Subcutaneous adipose tissue (tissue), 4 donors: ENCODE results near the gene OXSR1. TPM values are rescaled to one million over a fixed set of nuclear protein-coding genes. Genes with fewer than 3 reads are reported as not detected.

Source experiments
- total RNA-seq, 4 donors: library from RNA; depleted of rRNA; stranded (reverse); fragments of >200 nt; gene quantifications; one replicate each; pipeline ENCODE4 v1.1.0, GENCODE V29; 2016
- TF ChIP-seq, protein P1 (sequence below): fragments of 450-650 bp; IDR thresholded peaks from one replicate; pipeline ENCODE4 v1.5.1; 2016; ENCODE audit warnings: low read depth, mild to moderate bottlenecking, control low read depth, antibody characterized with exemption, moderate library complexity

OXSR1 gene
- total RNA-seq, 4 donors from 2014 or later = 30.0 to 49.6 (median 33.0) TPM

DNA sequence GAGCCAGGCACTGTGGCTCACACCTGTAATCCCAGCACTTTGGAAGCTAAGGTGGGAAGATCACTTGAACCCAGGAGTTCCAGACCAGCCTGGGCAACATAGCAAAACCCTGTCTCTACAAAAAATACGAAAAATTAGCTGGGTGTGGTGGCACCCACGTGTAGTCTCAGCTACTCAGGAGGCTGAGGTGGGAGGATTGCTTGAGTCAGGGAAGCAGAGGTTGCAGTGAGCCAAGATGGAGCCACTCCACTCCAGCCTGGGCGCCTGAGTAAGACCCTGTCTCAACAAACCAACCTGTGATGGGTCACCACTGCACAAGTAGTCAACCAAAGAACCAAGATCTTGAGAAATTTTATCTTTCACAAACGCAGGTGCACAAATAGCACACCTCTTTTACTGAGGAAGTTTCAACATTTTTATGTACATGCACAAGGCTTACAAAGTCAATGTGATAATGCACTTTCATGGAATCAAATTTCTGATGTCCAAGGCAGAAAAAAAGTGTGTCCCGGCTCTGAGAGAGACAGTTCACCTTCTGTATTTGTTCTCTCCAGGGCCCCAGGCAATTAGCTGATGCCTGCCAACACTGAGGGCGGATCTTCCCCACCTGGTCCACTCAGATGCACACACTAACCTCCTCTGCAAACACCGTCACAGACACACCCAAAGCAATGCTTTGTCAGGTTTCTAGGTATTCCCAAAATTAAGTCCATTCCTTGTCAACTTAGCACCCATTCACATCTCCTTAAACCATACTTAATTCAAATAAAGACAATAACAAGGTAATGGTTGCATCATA, 40.8 kb upstream of the OXSR1 start:
- TF ChIP-seq, protein P1, sequence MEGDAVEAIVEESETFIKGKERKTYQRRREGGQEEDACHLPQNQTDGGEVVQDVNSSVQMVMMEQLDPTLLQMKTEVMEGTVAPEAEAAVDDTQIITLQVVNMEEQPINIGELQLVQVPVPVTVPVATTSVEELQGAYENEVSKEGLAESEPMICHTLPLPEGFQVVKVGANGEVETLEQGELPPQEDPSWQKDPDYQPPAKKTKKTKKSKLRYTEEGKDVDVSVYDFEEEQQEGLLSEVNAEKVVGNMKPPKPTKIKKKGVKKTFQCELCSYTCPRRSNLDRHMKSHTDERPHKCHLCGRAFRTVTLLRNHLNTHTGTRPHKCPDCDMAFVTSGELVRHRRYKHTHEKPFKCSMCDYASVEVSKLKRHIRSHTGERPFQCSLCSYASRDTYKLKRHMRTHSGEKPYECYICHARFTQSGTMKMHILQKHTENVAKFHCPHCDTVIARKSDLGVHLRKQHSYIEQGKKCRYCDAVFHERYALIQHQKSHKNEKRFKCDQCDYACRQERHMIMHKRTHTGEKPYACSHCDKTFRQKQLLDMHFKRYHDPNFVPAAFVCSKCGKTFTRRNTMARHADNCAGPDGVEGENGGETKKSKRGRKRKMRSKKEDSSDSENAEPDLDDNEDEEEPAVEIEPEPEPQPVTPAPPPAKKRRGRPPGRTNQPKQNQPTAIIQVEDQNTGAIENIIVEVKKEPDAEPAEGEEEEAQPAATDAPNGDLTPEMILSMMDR = no peak

DNA sequence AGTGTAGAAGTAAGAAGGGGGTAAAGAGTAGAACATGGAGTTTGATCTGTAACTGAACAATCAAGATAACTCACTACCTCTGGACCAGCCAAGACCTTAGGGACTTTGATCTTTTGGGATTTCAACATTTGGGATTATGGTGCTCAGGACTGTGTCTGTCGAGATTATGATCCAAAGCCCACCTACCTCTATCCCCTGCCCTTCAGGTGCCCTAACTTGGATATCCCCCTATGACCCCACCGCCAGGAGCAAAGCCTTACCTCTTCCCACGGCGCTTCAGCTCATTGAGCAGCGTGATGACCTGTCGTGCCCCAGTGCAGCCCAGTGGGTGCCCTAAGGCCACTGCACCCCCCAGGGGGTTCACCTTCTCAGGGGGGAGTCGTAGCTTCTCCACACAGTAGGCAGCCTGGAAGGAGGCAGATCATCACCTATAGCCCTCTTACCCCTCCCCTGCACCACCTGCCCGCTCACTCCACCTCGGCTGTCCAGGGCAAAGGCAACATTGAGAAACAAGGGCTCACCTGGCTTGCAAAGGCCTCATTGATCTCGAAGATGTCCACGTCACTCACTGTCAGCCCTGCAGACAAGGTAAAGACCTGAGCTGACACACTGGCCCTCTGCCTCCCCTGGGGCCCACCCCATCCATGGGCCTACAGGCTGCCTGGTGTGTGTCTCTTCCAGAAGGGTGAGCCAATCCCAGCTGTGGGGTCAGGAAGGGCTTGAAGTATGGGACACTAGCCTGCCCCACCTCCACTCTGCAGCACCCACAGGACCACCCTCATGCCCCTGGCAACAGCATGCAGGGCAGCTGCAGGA, 39.8 kb upstream of the OXSR1 start:
- TF ChIP-seq, protein P1 = no peak

DNA sequence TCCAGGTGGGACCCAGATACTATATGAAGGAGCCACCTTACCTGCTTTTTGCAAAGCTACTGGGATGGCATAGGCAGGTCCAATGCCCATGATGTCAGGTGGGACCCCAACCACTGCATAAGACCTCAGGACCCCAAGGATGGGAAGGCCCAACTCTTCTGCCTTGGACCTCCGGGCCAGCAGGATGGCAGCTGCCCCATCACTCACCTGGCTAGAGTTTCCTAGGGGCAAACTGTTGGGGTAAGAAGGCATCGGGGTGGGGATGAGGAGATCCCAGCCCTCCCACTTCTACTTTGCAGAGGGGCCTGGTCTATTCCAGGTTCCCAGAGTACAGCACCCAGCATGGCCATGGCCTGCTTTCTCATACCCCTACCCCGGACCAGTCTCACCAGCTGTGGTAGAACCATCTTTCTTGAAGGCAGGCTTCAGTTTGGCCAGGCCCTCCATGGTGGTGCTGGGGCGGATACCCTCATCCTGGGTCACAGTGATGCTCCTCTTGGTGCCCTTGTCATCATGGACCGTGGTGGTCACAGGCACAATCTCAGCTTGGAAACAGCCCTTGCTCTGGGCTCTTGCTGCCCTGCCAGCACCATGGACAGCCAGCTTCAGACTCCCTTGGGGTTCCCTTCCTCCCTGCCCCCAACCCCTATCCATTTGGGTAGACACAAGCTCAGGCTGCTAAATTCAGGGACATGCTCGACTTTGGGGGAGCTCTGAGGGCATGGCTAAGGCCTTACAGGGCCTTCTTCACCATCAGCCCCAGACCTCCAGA, 39.0 kb upstream of the OXSR1 start:
- TF ChIP-seq, protein P1 = no peak

DNA sequence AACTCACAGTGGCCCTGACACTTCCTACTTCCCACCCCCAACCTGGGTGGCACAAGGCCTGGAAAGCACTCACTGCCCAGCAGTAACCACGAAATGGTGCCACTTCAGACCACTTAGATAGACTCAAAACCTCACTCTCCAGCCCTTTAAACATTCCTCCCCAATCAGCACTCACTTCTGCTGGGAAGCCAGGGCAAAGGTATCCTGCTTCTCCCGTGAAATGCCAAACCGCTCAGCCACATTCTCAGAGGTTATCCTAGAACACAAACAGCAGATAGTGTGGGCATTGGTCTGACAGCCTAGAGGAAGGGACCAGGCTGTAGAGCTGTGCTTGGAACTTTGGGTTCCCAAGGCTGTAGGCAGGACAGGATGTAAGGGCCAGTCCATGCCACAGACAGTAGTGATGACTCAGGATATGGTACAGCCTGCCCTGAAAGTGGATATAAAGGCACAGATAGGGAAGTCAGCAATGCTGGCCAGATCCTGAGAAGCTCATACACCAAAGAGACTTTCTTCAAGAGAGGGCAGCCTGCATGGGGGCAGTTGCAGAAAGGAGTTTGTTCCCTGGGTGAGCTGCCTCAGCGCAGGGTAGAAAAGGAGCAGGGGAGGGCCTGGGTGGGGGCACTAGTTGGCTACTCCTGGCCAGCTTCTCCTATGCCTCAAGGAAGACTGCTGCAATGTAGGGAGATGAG, 37.6 kb upstream of the OXSR1 start:
- TF ChIP-seq, protein P1 = no peak

DNA sequence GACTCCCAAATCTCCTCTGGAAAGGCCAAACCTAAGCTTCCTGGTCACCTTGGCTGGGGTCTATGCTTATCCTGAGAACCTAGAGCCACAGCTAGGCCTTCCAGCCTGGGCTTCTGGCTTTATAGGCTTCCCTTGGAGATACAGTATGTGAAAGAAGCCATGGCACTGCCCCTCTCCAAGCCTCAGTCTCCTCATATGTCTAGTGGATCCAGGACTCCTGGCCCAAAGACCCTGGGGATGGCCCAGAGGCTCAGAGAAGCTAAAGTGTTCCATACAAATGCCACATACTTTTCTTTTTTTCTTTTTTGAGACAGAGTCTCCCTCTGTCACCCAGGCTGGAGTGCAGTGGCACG, 37.1 kb upstream of the OXSR1 start:
- TF ChIP-seq, protein P1 = no peak

DNA sequence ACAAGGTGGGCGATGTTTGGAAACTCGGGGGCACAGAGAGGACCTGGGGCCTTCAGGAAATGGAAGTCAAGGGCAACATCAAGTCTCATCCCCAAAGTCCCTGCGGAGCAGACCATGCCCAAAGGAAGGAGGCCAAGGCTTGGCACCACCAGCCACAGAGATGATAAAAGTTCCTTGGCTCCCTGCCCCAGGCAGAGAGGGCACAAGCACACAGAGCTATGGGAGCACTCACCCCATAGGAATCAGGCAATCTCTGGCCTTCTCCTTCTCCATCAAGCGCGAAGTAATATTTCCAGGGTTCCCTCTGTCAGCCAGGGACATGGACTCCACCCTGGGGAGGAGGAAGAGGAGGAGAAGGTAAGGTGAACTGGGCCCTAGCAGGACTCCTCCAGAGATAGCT, 36.3 kb upstream of the OXSR1 start:
- TF ChIP-seq, protein P1 = no peak
